Limb (tissue), 2 donors: ENCODE results near the gene TERT.
A peak's percentile ranks its signal among the peaks of the same experiment; 100 is the strongest.
"Not testable (repeated sequence)": the region's sequence is repeated elsewhere in the genome, so short reads cannot be mapped to it uniquely, and the experiment has no call there.

Experiments
- DNase-seq, 2 donors: peaks; one replicate each; pipeline ENCODE4 v3.0.0-alpha.2; 2016; ENCODE audit errors: extremely low spot score in 2 of 2

TERT gene

GRCh38 chr5:1242733-1243486 lies 52.0 kb downstream of the TERT start:
- DNase-seq = no peak

GRCh38 chr5:1241509-1242080 lies 53.3 kb downstream of the TERT start:
- no peak for DNase-seq

- DNase-seq = no peak
These were observed 54.2 kb downstream of the TERT start for GRCh38 chr5:1240496-1241260.

- DNase-seq = no peak
These were observed 55.2 kb downstream of the TERT start for GRCh38 chr5:1239505-1240251.

- DNase-seq = no peak
These were observed 59.0 kb downstream of the TERT start for GRCh38 chr5:1235838-1236237.

- DNase-seq = no peak
These were observed 59.5 kb downstream of the TERT start for GRCh38 chr5:1235379-1235778.

GRCh38 chr5:1232780-1233179 lies 62.1 kb downstream of the TERT start:
- DNase-seq = no peak

GRCh38 chr5:1231354-1231905 lies 63.4 kb downstream of the TERT start:
- DNase-seq = no peak

GRCh38 chr5:1230551-1230950 lies 64.3 kb downstream of the TERT start:
- DNase-seq = no peak

- no peak for DNase-seq
These were observed 65.0 kb downstream of the TERT start for GRCh38 chr5:1229822-1230221.

- DNase-seq = not testable (repeated sequence)
These were observed 65.8 kb downstream of the TERT start for GRCh38 chr5:1229023-1229422.

- no peak for DNase-seq
These were observed 66.7 kb downstream of the TERT start for GRCh38 chr5:1228120-1228519.

GRCh38 chr5:1227667-1228066 lies 67.2 kb downstream of the TERT start:
- peak; percentile 24 to 50 for DNase-seq

GRCh38 chr5:1226839-1227581 lies 67.9 kb downstream of the TERT start:
- no peak for DNase-seq

- no peak for DNase-seq
These were observed 68.6 kb downstream of the TERT start for GRCh38 chr5:1226231-1226630.

GRCh38 chr5:1225081-1225480 lies 69.8 kb downstream of the TERT start, which contains the start of gene SLC6A18:
Gene SLC6A18, plus strand, starts transcription at chr5:1225381. Its CDS starts 97 bp downstream, at chr5:1225478.
- no peak for DNase-seq

- no peak for DNase-seq
These were observed 70.2 kb downstream of the TERT start for GRCh38 chr5:1224631-1225030.

GRCh38 chr5:1223278-1223670 lies 71.6 kb downstream of the TERT start:
- DNase-seq = no peak

GRCh38 chr5:1222621-1223277 lies 72.1 kb downstream of the TERT start:
- no peak for DNase-seq

- no peak for DNase-seq
These were observed 72.7 kb downstream of the TERT start for GRCh38 chr5:1222147-1222546.
